Brain microvascular endothelial cell (primary cell): ENCODE data around the gene SLC13A2.

Source experiments
- DNase-seq: peaks from one replicate; pipeline ENCODE4 v3.0.0-alpha.2; 2020
- H3K27ac ChIP-seq: fragments of 250-450 bp; sonication (Bioruptor Pico); 2 replicates; pipeline ENCODE4 v1.5.1; 2020; ENCODE audit warnings: mild to moderate bottlenecking, moderate library complexity
- H3K27me3 ChIP-seq: fragments of 250-450 bp; sonication (Bioruptor Pico); replicated peaks from 2 replicates; pipeline ENCODE4 v1.5.1; 2020; ENCODE audit warnings: mild to moderate bottlenecking
- H3K36me3 ChIP-seq: fragments of 250-450 bp; sonication (Bioruptor Pico); replicated peaks from 2 replicates; pipeline ENCODE4 v1.5.1; 2020; ENCODE audit warnings: mild to moderate bottlenecking
- H3K4me3 ChIP-seq: 2 replicates; pipeline ENCODE4 v1.5.1; 2011; ENCODE audit warnings: low read depth, mild to moderate bottlenecking, control low read depth, low read length, moderate library complexity
- CTCF ChIP-seq: IDR thresholded peaks from 2 replicates; pipeline ENCODE4 v1.5.1; 2011; ENCODE audit warnings: low read depth, mild to moderate bottlenecking, moderate library complexity, low read length, control low read depth, inconsistent platforms; ENCODE audit errors: missing control alignments
- in situ Hi-C: cut with HindIII; loops from 2 replicates; pipeline ENCODE4 v1.10.0; 2017; ENCODE audit warnings: low sequenced_read_pairs, low pct_ligation_motif_present

The SLC13A2 gene

GRCh38 chr17:28524476-28525424 is 51.3 kb downstream of the SLC13A2 start:
- Histone ChIP-seq H3K4me3 (no peak overlapping the region), H3K27ac (no peak overlapping the region), H3K27me3 (peaks cover 2% of the 10 kb centered on the region), H3K36me3 (no peaks in the 10 kb centered on the region)
- TF ChIP-seq CTCF, result no peak
- DNase-seq, result peak; percentile 35
- in situ Hi-C loops, result no loop called here

- DNase-seq, result no peak
- H3K36me3 ChIP-seq, result no peaks in the 10 kb centered on the region
- no peak overlapping the region for H3K4me3 ChIP-seq
- no peak for TF ChIP-seq CTCF
- H3K27ac ChIP-seq, result no peak overlapping the region
- H3K27me3 ChIP-seq, result peaks cover 2% of the 10 kb centered on the region
- in situ Hi-C loops, result no loop called here
Observed at GRCh38 chr17:28526381-28526780, 52.9 kb downstream of the SLC13A2 start.

- no peak for DNase-seq
- no peak for TF ChIP-seq CTCF
- Histone ChIP-seq H3K27ac (no peak overlapping the region), H3K36me3 (no peaks in the 10 kb centered on the region), H3K4me3 (no peak overlapping the region), H3K27me3 (no peaks in the 10 kb centered on the region)
- in situ Hi-C loops, result no loop called here
Observed at GRCh38 chr17:28527181-28527681, 53.8 kb downstream of the SLC13A2 start.

GRCh38 chr17:28527859-28528258 is 54.4 kb downstream of the SLC13A2 start:
- no peaks in the 10 kb centered on the region for H3K27me3 ChIP-seq
- in situ Hi-C loops, result no loop called here
- H3K27ac ChIP-seq, result no peak overlapping the region
- no peak for TF ChIP-seq CTCF
- H3K4me3 ChIP-seq, result no peak overlapping the region
- no peaks in the 10 kb centered on the region for H3K36me3 ChIP-seq
- DNase-seq, result no peak

GRCh38 chr17:28528327-28529012 is 55.0 kb downstream of the SLC13A2 start:
- Histone ChIP-seq H3K36me3 (no peaks in the 10 kb centered on the region), H3K27me3 (no peaks in the 10 kb centered on the region), H3K4me3 (no peak overlapping the region), H3K27ac (no peak overlapping the region)
- in situ Hi-C loops, result no loop called here
- no peak for DNase-seq
- no peak for TF ChIP-seq CTCF
